Fibroblast of skin of left quadriceps (primary cell): ENCODE measurements around the gene MMP25.
"Not testable (repeated sequence)": the region's sequence is repeated elsewhere in the genome, so short reads cannot be mapped to it uniquely, and the experiment has no call there.

Experiments
- DNase-seq, 2 experiments: peaks; one replicate each; pipeline ENCODE4 v3.0.0-alpha.2; 2013; ENCODE audit warnings: low read depth in 2 of 2

The MMP25 gene

GRCh38 chr16:3030222-3031212 lies 15.8 kb upstream of the MMP25 start:
- no peak for DNase-seq

- DNase-seq = no peak
Observed at GRCh38 chr16:3032624-3033023, 13.7 kb upstream of the MMP25 start.

- no peak for DNase-seq
Observed at GRCh38 chr16:3035289-3035971, 10.9 kb upstream of the MMP25 start.

- DNase-seq = no peak
Observed at GRCh38 chr16:3035972-3036725, 10.2 kb upstream of the MMP25 start.

- DNase-seq = no peak
Observed at GRCh38 chr16:3036726-3037315, 9.5 kb upstream of the MMP25 start, which contains the start of gene BICDL2. Gene BICDL2 (minus strand): TSS chr16:3036944. CDS start chr16:3035496, 1,448 bp downstream.

GRCh38 chr16:3038256-3038655 lies 8.1 kb upstream of the MMP25 start:
- DNase-seq = no peak

GRCh38 chr16:3038896-3039295 lies 7.5 kb upstream of the MMP25 start:
- DNase-seq = no peak

- DNase-seq = no peak
Observed at GRCh38 chr16:3042376-3042775, 4.0 kb upstream of the MMP25 start.

- DNase-seq = no peak
Observed at GRCh38 chr16:3044708-3045107, 1.7 kb upstream of the MMP25 start.

GRCh38 chr16:3046641-3047386 lies 453 bp downstream of the MMP25 start:
- DNase-seq = no peak

GRCh38 chr16:3047387-3047720 lies 993 bp downstream of the MMP25 start:
- DNase-seq = no peak

- DNase-seq = no peak
Observed at GRCh38 chr16:3049921-3050481, 3.6 kb downstream of the MMP25 start.

- no peak for DNase-seq
Observed at GRCh38 chr16:3050487-3050886, 4.1 kb downstream of the MMP25 start.

- no peak for DNase-seq
Observed at GRCh38 chr16:3051009-3051408, 4.6 kb downstream of the MMP25 start.

GRCh38 chr16:3051494-3051893 lies 5.1 kb downstream of the MMP25 start:
- no peak for DNase-seq

- not testable (repeated sequence) for DNase-seq
Observed at GRCh38 chr16:3052571-3053329, 6.4 kb downstream of the MMP25 start.

GRCh38 chr16:3053330-3053710 lies 7.0 kb downstream of the MMP25 start:
- not testable (repeated sequence) for DNase-seq

- no peak for DNase-seq
Observed at GRCh38 chr16:3054965-3055733, 8.8 kb downstream of the MMP25 start.

- not testable (repeated sequence) for DNase-seq
Observed at GRCh38 chr16:3055734-3056115, 9.4 kb downstream of the MMP25 start.
